Panc1 (cell line): ENCODE results near the gene MITF. TPM values are rescaled to one million over a fixed set of nuclear protein-coding genes. Genes with fewer than 3 reads are reported as not detected.

Experiments
- ATAC-seq: fragments of 200-7000 bp; cut with Tn5 transposase; 2 replicates; pipeline ENCODE4 v1.9.1; 2020; ENCODE audit warnings: mild to moderate bottlenecking, moderate library complexity
- BruUV-seq: library from RNA; stranded (reverse); fragments of 400-500 nt; replicated peaks from 2 replicates; lab custom pipeline; 2021; lab: Mats Ljungman, UMichigan
- CTCF ChIA-PET: fragments of 300-600 bp; sonication (Branson Sonifier 250); formaldehyde crosslinking; loops from one replicate; lab custom pipeline; 2022; ENCODE audit warnings: antibody characterized with exemption; lab: Charles Lee
- POLR2A ChIA-PET: fragments of 300-600 bp; sonication (Branson Sonifier 250); formaldehyde crosslinking; loops from one replicate; lab custom pipeline; 2022; ENCODE audit warnings: antibody characterized with exemption; lab: Charles Lee
- DNase-seq: peaks from one replicate; pipeline ENCODE4 v3.0.0-alpha.2; 2010; ENCODE audit warnings: low read depth, low spot score
- H3K27ac ChIP-seq: 2 replicates; pipeline ENCODE4 v1.5.1; 2011; ENCODE audit warnings: mild to moderate bottlenecking, low read length, inconsistent platforms
- H3K27me3 ChIP-seq: fragments of 200-500 bp; sonication (Bioruptor generic); 2 replicates; pipeline ENCODE4 v1.6.0; 2014; ENCODE audit warnings: low read length, inconsistent platforms; ENCODE audit not compliant: control insufficient read depth, insufficient read depth
- H3K36me3 ChIP-seq: fragments of 200-500 bp; sonication (Bioruptor generic); 2 replicates; pipeline ENCODE4 v1.5.1; 2014; ENCODE audit warnings: inconsistent platforms, mild to moderate bottlenecking, low read length, moderate library complexity; ENCODE audit not compliant: control insufficient read depth, insufficient read depth
- H3K4me1 ChIP-seq: 2 replicates; pipeline ENCODE4 v1.5.1; 2011; ENCODE audit warnings: inconsistent platforms, mild to moderate bottlenecking, low read length, moderate library complexity; ENCODE audit not compliant: control insufficient read depth, insufficient read depth
- H3K4me3 ChIP-seq, 2 experiments: 2 replicates each; pipeline ENCODE4 v1.5.1; 2011 to 2012; ENCODE audit warnings: low read depth in 2 of 2, low read length in 2 of 2, mild to moderate bottlenecking in 2 of 2, inconsistent platforms in 1 of 2, moderate library complexity in 1 of 2
- H3K9me3 ChIP-seq: fragments of 200-500 bp; sonication (Bioruptor generic); 2 replicates; pipeline ENCODE4 v1.5.1; 2014; ENCODE audit warnings: low read depth, mild to moderate bottlenecking, inconsistent platforms, low read length, moderate library complexity; ENCODE audit not compliant: control insufficient read depth, insufficient read depth
- CTCF ChIP-seq: fragments of 450-650 bp; IDR thresholded peaks from 2 replicates; pipeline ENCODE4 v1.5.1; 2017; ENCODE audit warnings: mild to moderate bottlenecking
- POLR2AphosphoS5 ChIP-seq: IDR thresholded peaks from 2 replicates; pipeline ENCODE4 v1.6.1; 2012; ENCODE audit warnings: mild to moderate bottlenecking, low read depth, low read length, moderate library complexity
- REST ChIP-seq, 2 experiments: IDR thresholded peaks; 2 replicates each; pipeline ENCODE4 v1.6.1; 2011 to 2012; ENCODE audit warnings: low read depth in 2 of 2, control low read depth in 1 of 2, low read length in 1 of 2, mild to moderate bottlenecking in 1 of 2, moderate library complexity in 1 of 2; ENCODE audit not compliant: insufficient read depth in 1 of 2
- SIN3A ChIP-seq: IDR thresholded peaks from 2 replicates; pipeline ENCODE4 v1.6.1; 2012; ENCODE audit warnings: low read depth, mild to moderate bottlenecking, low read length, moderate library complexity, borderline replicate concordance; ENCODE audit not compliant: insufficient read depth
- TCF7L2 ChIP-seq: IDR thresholded peaks from 2 replicates; pipeline ENCODE4 v1.6.1; 2011; ENCODE audit warnings: mild to moderate bottlenecking, low read depth, low read length, inconsistent platforms
- in situ Hi-C: cut with HindIII; loops from 2 replicates; pipeline ENCODE4 v1.10.0; 2016; ENCODE audit warnings: low sequenced_read_pairs, low pct_unique_long_range_greater_than_20kb
- intact Hi-C: fragments of 100-400 bp; cut with micrococcal nuclease; formaldehyde crosslinking; loops from one replicate; pipeline ENCODE4 v1.10.0; 2022; ENCODE audit not compliant: unreplicated experiment
- total RNA-seq: library from RNA; stranded (reverse); gene quantifications from one replicate; pipeline ENCODE4 v1.2.1, GENCODE V29; 2021; ENCODE audit not compliant: unreplicated experiment

The MITF gene
- total RNA-seq, 1 experiment from 2014 or later, result 10.8 TPM

- H3K27ac ChIP-seq, result no peak overlapping the region
- in situ Hi-C loops, result no loop called here
- TF ChIP-seq CTCF, result no peak
- TF ChIP-seq TCF7L2, result no peak
- TF ChIP-seq POLR2AphosphoS5, result no peak
- TF ChIP-seq REST (IDR thresholded peaks at IDR 0.05; ENCODE audit: insufficient read depth in 1 of 2, low read depth in 2 of 2, low read length in 1 of 2), result no peak
- TF ChIP-seq SIN3A, result no peak
- intact Hi-C loops, result no loop called here
- POLR2A ChIA-PET, result no interaction called here
- no peaks in the 10 kb centered on the region for H3K9me3 ChIP-seq
- no peaks in the 10 kb centered on the region for H3K27me3 ChIP-seq
- H3K4me1 ChIP-seq, result no peaks in the 10 kb centered on the region
- ATAC-seq (no peak), DNase-seq (no peak)
- H3K4me3 ChIP-seq, result no peak overlapping the region
- no TSS peak for BruUV-seq
- H3K36me3 ChIP-seq, result no peaks in the 10 kb centered on the region
- CTCF ChIA-PET, result interaction anchor here (0.6 kb wide), 1 partner anchor 84 kb away, joined by 3 read pairs; no protein-coding TSS in a partner anchor
Measured at GRCh38 chr3:69929019-69929418, 189.8 kb downstream of the MITF start.

GRCh38 chr3:69930564-69930963, 191.3 kb downstream of the MITF start:
- H3K27me3 ChIP-seq, result no peaks in the 10 kb centered on the region
- no peaks in the 10 kb centered on the region for H3K4me1 ChIP-seq
- in situ Hi-C loops (no loop called here), intact Hi-C loops (no loop called here)
- DNase-seq (no peak), ATAC-seq (no peak)
- no peak for TF ChIP-seq SIN3A
- TF ChIP-seq TCF7L2, result no peak
- TF ChIP-seq POLR2AphosphoS5, result no peak
- POLR2A ChIA-PET, result interaction anchor here (0.6 kb wide), 1 partner anchor 30 kb away, joined by 5 read pairs; no protein-coding TSS in a partner anchor
- CTCF ChIA-PET, result no interaction called here
- no TSS peak for BruUV-seq
- H3K27ac ChIP-seq, result no peak overlapping the region
- H3K9me3 ChIP-seq, result no peaks in the 10 kb centered on the region
- H3K4me3 ChIP-seq, result no peak overlapping the region
- H3K36me3 ChIP-seq, result no peaks in the 10 kb centered on the region

GRCh38 chr3:69932087-69932486, 192.8 kb downstream of the MITF start:
- H3K4me3 ChIP-seq, result no peak overlapping the region
- ATAC-seq, result no peak
- no peak for TF ChIP-seq CTCF
- no peak for TF ChIP-seq REST (IDR thresholded peaks at IDR 0.05; ENCODE audit: insufficient read depth in 1 of 2, low read depth in 2 of 2, low read length in 1 of 2)
- no peak for TF ChIP-seq SIN3A
- no peak for TF ChIP-seq POLR2AphosphoS5
- TF ChIP-seq TCF7L2, result no peak
- in situ Hi-C loops (no loop called here), intact Hi-C loops (no loop called here)
- no peaks in the 10 kb centered on the region for H3K27me3 ChIP-seq
- H3K27ac ChIP-seq, result no peak overlapping the region
- H3K4me1 ChIP-seq, result no peaks in the 10 kb centered on the region
- no peaks in the 10 kb centered on the region for H3K9me3 ChIP-seq
- DNase-seq, result no peak
- BruUV-seq, result no TSS peak
- no peaks in the 10 kb centered on the region for H3K36me3 ChIP-seq
- ChIA-PET CTCF (no interaction called here), POLR2A (no interaction called here)
